Measurements from ENCODE around the gene FSTL3.

GRCh38 chr19:651114-651818 lies 24.9 kb upstream of the FSTL3 start:
- TF ChIP-seq POLR2A (IDR thresholded peaks at IDR 0.05; ENCODE audit: control extremely low read depth in 1 of 2, low read depth in 2 of 2, low read length in 2 of 2) (no peak), SUZ12 (IDR thresholded peaks at IDR 0.05; ENCODE audit: low read length) (no peak), CTCF (IDR thresholded peaks at IDR 0.05; ENCODE audit: control extremely low read depth in 1 of 3, insufficient read depth in 1 of 3, low read depth in 1 of 3, low read length in 3 of 3) (no peak), USF2 (IDR thresholded peaks at IDR 0.05; ENCODE audit: low read length) (no peak), EP300 (IDR thresholded peaks at IDR 0.05; ENCODE audit: borderline replicate concordance in 1 of 2, low read depth in 2 of 2, low read length in 2 of 2) (no peak), CREB1 (IDR thresholded peaks at IDR 0.05) (no peak), FOSL1 (IDR thresholded peaks at IDR 0.05; ENCODE audit: insufficient read depth, low read depth, low read length) (no peak), PHF8 (conservative IDR thresholded peaks at IDR 0.05; ENCODE audit: low read depth, low read length) (no peak), POLR2AphosphoS5 (IDR thresholded peaks at IDR 0.05; ENCODE audit: low read depth, low read length) (no peak), JUND (IDR thresholded peaks at IDR 0.05; ENCODE audit: low read length) (no peak), EGR1 (IDR thresholded peaks at IDR 0.05; ENCODE audit: borderline replicate concordance, low read depth, low read length) (no peak), SIN3A (conservative IDR thresholded peaks at IDR 0.05 in 1 of 2, IDR thresholded peaks at IDR 0.05 in 1 of 2; ENCODE audit: low read depth in 1 of 2, low read length in 2 of 2) (no peak), CEBPB (IDR thresholded peaks at IDR 0.05; ENCODE audit: low read depth, low read length) (no peak), RXRA (IDR thresholded peaks at IDR 0.05; ENCODE audit: insufficient read depth, low read depth, low read length) (no peak)
